Stimulated activated CD8-positive, alpha-beta memory T cell treated with anti-CD3 and anti-CD28 coated beads, Interleukin-7, amount 100 ng/mL, for 4 hours (primary cell): ENCODE data around the gene C1orf74.
"Not testable (repeated sequence)": the region's sequence is repeated elsewhere in the genome, so short reads cannot be mapped to it uniquely, and the experiment has no call there.

Experiments used
- DNase-seq, 2 donors: peaks; one replicate each; pipeline ENCODE4 v3.0.0-alpha.2; 2020; ENCODE audit warnings: low read depth in 2 of 2

Gene C1orf74

GRCh38 chr1:209805875-209806760 lies 21.8 kb upstream of the C1orf74 start, which contains the start of gene IRF6:
Gene IRF6 (minus strand): TSS chr1:209806142. CDS start chr1:209801413, 4,729 bp downstream.
- peak; percentile 41 to 68 for DNase-seq

GRCh38 chr1:209805341-209805781 lies 21.0 kb upstream of the C1orf74 start:
- no peak for DNase-seq

GRCh38 chr1:209803568-209803967 lies 19.2 kb upstream of the C1orf74 start:
- no peak for DNase-seq

DNA sequence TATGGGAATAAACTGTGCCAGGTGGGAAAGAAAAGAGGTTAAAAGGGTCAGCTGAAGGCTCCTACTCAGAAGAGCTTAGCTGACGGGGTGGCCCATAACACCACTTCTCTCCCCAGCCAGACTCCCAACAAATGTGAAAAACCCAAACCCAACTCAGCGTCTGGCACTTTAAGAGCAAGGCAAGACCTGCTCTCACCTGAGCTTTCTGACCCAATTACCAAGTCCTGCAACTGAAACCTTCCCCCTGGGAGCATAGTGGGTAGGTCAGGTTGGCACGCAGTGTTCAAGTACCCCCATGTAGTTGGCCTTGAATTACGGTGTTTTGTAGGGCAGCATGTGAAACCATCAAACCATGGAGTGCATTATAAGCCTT lies 18.4 kb upstream of the C1orf74 start:
- no peak for DNase-seq

- no peak for DNase-seq
Observed at GRCh38 chr1:209802117-209802779, 17.9 kb upstream of the C1orf74 start.

DNA sequence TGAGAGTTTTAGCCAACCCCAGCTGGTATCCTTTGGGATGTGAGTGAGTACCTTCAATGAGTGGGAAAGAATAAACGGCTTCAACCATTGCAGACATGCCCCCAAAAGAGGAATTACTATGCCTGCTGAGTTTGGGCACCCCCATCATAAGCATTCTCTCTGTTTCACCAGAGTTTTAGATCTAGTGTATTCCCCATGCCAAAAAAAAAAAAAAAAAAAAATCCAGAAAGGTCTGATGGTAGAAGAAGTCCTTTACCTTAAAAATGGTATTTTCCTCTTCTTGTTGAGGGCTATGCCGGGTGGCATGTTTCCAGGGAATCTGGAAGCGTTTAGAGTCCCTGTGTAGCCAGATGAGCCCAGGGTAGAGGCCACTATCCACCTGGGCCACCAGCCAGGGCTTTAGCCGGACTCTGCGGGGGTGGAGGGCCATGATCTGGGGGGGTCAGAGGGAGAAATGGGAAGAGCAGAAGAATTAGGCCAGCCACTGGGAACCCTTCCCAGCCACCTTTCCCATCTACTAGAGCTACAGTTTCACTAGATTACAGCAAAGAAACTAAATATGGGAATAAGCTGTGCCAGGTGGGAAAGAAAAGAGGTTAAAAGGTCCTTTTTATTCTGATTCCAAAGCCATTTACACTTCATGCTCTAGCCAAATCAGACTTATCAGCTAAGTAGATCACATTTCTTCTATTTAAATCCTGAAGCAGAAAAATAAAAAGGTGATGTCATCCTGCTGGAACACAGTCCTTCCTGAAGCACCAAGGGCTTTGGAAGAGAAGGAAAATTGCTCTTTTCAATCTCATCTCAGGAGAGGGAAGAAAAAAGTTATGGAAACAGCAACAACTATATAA lies 16.9 kb upstream of the C1orf74 start:
- no peak for DNase-seq

DNA sequence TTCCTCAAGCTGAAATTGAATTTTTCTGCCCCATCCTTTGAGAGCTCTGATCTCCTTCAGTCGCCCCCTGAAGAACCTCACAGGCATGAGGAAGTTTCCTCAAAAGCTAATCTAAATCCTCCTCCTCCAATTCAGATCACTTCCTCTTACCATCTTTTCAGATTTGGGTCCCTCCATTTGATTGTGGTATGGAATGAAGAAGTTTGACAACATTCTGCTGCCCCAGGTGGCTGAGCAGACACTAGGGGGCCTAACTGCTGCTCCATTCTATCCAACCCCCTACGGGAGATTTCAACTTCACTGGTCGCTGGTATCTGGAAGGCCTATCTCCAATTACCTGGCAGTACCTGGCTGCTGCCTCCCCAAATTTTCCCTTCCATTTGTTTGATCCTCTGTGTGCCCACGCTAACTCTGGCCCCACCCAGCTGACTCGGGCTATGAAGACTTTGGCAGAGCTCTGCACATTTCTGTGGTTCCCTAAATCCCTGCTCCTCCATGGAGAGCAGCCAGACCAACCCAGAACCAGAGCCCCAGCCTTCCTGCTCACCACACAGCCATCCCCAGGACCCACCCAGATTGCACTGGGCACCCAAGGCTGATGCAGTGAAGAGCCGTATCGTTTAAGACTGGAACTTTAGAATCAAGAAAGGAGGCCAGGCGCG lies 13.8 kb upstream of the C1orf74 start:
- no peak for DNase-seq

DNA sequence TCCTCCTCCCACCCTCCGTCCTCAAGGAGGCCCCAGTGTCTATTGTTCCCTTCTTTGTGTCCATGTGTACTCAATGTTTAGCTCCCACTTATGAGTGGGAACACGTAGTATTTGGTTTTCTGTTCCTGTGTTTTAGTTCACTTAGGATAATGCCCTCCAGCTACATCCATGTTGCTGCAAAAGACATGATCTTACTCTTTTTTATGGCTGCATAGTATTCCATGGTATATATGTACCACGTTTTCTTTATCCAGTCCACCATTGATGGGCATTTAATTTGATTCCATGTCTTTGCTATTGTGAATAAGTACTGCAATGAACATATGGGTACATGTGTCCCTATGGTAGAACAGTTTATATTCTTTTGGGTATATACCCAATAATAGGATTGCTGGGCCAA lies 9.4 kb upstream of the C1orf74 start:
- DNase-seq, result not testable (repeated sequence)

GRCh38 chr1:209791920-209792319 lies 7.6 kb upstream of the C1orf74 start:
- DNase-seq, result no peak

DNA sequence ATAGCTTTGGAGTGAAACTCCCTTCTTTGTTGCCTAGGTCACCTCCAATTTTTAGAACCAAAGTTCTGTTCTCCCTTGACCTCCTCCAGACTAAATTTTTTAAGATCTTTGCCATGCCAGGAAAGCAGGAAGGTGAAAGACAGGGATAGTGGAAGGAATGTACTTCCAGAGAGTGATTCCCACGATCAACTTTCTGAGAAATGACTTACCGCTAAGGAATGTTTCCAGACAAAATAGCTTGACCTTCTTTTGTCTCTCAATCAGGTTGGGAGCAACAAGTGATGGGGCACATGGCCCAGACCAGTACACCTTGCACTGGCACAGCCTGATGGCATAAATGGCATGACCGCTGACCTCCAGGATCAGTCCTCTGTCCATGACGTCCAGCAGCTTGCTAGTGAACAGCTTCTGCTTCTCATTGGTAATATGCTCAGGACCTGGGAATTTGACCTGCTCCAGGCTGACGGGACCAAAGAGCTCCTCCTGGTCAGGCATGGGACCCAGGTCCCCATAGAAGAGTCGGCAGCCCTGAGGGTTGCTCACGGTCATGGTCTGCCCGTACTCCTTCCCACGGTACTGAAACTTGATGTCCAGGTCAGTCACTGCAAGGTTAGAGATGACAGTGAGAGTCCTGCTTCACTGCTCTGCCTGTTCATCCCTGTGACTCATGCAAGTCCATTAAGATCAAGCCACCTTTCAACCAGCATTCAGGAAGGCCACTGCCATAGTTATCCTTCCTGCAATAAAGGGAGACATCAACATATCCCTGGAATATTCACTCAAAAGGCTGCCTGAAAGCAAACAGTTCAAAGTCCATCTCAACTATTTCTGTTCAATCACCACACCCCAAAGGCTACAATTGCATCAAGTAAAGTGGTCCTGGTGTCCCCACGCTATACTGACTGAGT lies 6.2 kb upstream of the C1orf74 start:
- DNase-seq, result no peak

DNA sequence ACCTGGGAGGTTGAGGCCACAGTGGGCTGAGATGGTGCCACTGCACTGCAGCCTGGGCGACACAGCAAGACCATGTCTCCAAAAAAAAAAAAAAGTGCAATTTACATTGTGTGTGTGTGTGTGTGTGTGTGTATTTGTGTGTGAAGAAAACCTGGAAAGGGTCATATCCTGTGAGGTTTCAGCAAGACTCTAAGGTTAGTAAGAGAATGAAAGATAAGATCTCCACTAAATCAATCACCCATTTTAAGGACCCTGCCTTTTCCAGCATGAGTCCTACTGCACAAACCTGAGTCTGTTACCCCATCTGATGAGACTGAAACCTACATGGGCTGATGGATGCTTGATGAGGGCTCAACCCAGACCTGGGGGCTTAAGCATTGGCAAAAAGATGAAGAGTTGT lies 4.9 kb upstream of the C1orf74 start:
- DNase-seq, result no peak

- no peak for DNase-seq
Observed at GRCh38 chr1:209787551-209787950, 3.2 kb upstream of the C1orf74 start.

GRCh38 chr1:209786146-209786545 lies 1.8 kb upstream of the C1orf74 start:
- no peak for DNase-seq

DNA sequence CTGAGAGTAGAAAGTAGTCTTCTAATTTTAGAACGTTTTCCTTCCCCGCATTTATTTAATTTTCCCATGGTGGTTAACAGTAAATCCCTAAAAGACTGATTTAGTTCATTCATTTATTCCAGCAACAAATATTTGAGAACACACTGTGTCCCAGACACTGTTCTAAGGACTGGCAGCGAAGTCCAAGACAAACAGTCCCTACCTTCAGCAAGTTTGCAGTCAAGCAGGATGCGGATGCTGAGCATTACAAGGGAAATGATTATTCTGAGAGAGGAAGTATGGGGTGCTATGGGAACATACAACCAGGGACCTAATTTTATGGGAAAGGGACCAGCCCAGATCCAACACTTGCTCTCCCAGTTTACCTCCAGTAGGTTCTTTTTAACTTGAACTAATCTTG lies 1.2 kb upstream of the C1orf74 start:
- DNase-seq, result no peak

DNA sequence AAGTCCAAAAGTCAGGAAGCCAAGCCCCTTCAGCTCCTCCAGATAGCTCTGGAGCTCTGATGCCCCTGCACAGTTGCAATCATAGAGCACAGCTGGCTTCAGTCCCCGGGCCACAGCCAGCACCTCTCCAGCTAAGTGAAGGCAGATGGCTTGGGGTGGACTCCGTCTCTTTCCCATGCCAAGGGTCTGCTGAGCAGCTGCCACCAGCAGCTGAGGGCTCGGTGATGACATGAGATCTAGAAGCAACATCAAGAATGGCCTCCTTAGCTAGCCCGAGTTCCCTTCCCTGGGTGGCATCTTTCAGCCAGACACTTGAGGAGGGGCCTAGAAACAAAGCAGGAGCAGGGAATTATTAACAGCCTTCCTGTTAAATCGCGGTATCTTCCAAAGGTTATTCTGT lies 973 bp downstream of the C1orf74 start:
- DNase-seq, result no peak

GRCh38 chr1:209780268-209780667 lies 4.1 kb downstream of the C1orf74 start:
- no peak for DNase-seq

DNA sequence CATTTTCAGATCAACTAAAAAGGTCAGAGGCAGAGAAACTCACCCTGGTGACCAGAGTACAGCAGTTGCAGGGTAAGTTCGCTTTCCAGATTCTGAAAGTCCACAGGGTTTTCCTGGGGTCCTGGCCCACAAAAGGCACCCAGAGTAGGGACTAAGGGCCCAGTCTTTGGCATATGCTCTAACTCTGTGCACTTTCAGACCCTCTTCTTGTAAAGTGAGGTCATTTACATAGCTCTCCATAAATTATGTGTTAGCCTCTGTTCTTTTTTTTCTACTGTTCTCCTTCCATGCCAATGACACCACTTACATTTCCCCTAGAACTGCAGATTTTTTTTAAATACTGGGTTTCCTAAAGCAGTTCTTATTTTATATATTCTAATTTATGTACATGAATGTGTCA lies 6.3 kb downstream of the C1orf74 start:
- no peak for DNase-seq

DNA sequence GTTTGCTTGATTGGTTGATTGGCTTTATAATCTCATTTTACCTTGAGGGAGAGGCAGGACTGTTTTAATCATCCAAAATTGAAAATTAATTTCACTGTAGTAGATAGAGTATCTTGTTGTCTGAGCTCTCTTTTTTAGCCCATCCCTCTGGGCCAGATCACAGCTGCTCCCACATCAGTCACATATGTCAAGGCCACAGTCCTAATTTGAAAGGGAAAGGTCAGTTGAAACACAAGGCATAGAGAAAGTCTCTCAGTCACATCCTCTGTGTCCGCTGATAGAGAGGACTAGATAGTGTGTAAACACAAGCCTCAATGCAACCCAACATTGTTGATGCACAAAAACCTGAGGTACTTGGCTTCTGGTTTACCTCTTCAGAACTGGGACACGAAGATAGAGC lies 6.8 kb downstream of the C1orf74 start:
- DNase-seq, result no peak

DNA sequence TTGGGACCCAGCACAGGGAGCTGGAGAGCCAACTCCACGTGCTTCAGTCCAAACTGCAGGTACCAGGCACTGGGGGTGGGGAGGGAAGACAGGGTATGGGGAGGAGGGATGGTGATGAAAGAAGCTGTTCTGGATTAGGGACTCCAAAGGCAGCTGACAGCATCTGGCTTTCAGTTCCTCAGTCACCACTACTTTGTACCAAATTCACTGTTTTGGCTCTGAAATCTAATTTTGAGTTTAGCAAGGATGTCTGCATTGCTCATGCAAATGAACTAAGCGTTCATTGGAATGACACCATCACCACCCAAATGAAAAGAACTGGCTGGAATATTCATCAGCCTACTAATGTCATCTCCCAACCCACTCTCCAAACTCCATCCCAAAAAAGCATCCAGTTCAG lies 8.7 kb downstream of the C1orf74 start:
- DNase-seq, result no peak

DNA sequence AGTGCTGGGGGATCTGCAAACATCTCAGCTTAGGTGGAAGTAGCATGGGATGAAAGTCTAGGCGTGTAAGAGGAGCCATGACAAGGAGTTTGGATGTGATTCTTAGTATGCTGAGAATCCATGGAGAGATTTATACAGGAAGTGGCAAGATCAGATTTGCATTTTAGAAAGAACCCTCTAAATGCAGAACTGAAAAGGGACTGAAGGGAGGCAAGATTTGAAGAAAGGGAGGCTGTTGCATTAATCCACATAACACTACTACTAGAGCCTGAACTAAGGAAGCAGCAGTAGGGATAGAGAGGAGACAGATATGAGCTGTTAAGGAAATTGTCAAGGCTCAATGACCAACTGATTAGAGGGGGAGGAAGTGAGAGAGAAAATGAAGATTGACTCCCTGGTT lies 9.8 kb downstream of the C1orf74 start:
- DNase-seq, result no peak

DNA sequence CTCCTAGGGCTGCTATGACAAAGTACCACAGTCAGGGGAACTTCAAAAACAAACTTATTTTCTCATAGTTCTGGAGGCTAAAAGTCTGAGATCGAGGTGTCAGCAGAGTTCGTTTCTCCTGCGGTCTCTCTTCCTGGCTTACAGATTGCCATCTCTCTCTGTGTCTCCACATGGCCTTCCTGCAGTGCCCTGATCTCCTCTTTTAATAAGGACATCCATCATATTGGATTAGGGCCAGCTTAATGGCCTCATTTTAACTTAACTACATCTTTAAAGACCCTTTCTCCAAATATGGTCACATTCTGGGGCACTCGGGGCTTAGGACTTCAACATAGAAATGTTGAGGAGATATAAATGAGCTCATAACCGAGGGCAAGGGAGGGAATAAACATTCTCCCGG lies 12.2 kb downstream of the C1orf74 start:
- no peak for DNase-seq
